Psoas muscle (tissue), 8 donors: Measurements from ENCODE around the gene BRD3OS. TPM values are rescaled to one million over a fixed set of nuclear protein-coding genes. Genes with fewer than 3 reads are reported as not detected.

ENCODE experiments used
- ATAC-seq, 4 donors: fragments of 200-7000 bp; cut with Tn5 transposase; one replicate each; pipeline ENCODE4 v1.9.1; 2020; ENCODE audit warnings: moderate library complexity in 3 of 4, mild to moderate bottlenecking in 2 of 4
- DNase-seq, 2 donors: peaks; one replicate each; pipeline ENCODE4 v3.0.0-alpha.2; 2020
- H3K27ac ChIP-seq: fragments of 200-600 bp; one replicate; pipeline ENCODE4 v1.8.0; 2022
- H3K27me3 ChIP-seq, 3 donors: fragments of 200-600 bp in 1 of 3; one replicate each; pipeline versions ENCODE4 v1.6.1 to v1.8.0; 2013 to 2022; ENCODE audit warnings: low read length in 2 of 3, mild to moderate bottlenecking in 2 of 3, moderate library complexity in 1 of 3; ENCODE audit not compliant: insufficient read depth in 3 of 3
- H3K36me3 ChIP-seq, 2 donors: fragments of 200-600 bp in 1 of 2; one replicate each; pipeline versions ENCODE4 v1.6.1 to v1.8.0; 2013 to 2022; ENCODE audit warnings: low read depth in 1 of 2, mild to moderate bottlenecking in 1 of 2, moderate library complexity in 1 of 2; ENCODE audit not compliant: insufficient read depth in 1 of 2
- H3K4me1 ChIP-seq: fragments of 200-600 bp; one replicate; pipeline ENCODE4 v1.8.0; 2022
- H3K4me3 ChIP-seq: fragments of 200-600 bp; one replicate; pipeline ENCODE4 v1.8.0; 2022; ENCODE audit warnings: mild to moderate bottlenecking
- H3K9me3 ChIP-seq: fragments of 200-600 bp; one replicate; pipeline ENCODE4 v1.8.0; 2022
- WGBS, 3 donors: extraction: QIAGEN DNeasy Blood & Tissue Kit; methylation state at CpG; one replicate each; pipeline versions ENCODE4 v1.1.6 to v1.1.7; 2013; 5-methylcytosine and 5-hydroxymethylcytosine counted together
- intact Hi-C, 2 donors: fragments of 100-400 bp; cut with DNase I; formaldehyde crosslinking; loops; one replicate each; pipeline versions ENCODE4 v1.11.0 to v1.14.2; 2022
- polyA plus RNA-seq, 3 donors: library from polyadenylated mRNA; stranded (reverse); fragments of 200-250 nt; gene quantifications; one replicate each; pipeline ENCODE4 v1.2.3, GENCODE V29; 2013
- total RNA-seq, 4 donors: library from RNA; stranded (reverse); fragmentation: NEBNext Ultra II Directional in 2 of 4; extraction: Animal tissue kit (Norgen Biotek cat#: 25700) in 2 of 4; gene quantifications; one replicate each; pipeline versions ENCODE4 v1.2.1 to v1.2.4, GENCODE V29; 2021 to 2023
- TF ChIP-seq, protein P1 (sequence below): fragments of 200-600 bp; IDR thresholded peaks from one replicate; pipeline ENCODE4 v1.8.0; 2022; ENCODE audit warnings: antibody characterized with exemption
- donor health status: healthy with polysubstance abuse.
- donor health status: DM: no; HTN: no; CAD: no; lungs with moderate emphysema.
- donor health status: Bipolar disorder and iron deficiency.
- donor health status: healthy.
- donor health status: DM: yes; HTN: yes; CAD: no.
- donor health status: DM: no; HTN: no; CAD: no.
- donor health status: DM: no; HTN: no; CAD: no.
- donor health status: DM: yes; HTN: yes; CAD: no.

The BRD3OS gene
- total and polyA plus RNA-seq, 7 donors, result 1.2 to 8.7 (median 4.1) TPM

DNA sequence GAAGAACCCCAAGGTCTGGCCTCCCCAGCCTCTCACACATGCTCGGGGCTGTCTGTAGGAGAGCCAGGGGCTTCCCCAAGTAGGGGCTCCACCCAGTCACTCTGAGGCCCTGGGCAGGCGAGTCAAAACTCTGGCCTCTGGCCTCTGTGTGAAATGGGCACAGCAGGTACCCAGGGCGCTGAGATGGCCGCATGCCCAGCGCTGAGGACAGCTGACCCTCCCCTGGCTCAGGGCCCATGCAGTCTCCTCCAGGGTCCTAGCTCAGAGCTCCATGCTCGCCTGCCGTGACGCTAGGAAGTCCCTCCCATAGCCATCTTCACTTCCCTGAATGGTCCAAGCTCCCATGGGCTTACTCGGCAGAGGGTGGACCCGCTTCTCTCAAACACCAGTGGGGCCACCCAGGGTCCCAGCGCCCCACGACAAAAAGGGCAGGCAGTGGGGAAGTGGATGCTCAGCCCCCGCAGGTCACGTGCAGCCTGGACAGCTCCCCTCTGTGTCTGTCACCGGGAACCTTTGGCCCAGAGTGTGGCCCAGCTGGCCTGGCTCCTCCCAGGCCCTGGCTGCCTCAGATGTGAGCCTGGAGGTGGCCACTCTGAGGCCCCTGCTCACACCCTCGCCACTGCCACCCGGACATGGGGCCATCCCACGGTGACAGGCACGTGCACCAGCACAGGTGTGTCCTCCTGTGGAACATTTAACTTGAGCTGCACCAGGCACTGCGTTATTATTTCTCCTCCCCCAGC lies 21.0 kb upstream of the BRD3OS start:
- TF ChIP-seq, protein P1, sequence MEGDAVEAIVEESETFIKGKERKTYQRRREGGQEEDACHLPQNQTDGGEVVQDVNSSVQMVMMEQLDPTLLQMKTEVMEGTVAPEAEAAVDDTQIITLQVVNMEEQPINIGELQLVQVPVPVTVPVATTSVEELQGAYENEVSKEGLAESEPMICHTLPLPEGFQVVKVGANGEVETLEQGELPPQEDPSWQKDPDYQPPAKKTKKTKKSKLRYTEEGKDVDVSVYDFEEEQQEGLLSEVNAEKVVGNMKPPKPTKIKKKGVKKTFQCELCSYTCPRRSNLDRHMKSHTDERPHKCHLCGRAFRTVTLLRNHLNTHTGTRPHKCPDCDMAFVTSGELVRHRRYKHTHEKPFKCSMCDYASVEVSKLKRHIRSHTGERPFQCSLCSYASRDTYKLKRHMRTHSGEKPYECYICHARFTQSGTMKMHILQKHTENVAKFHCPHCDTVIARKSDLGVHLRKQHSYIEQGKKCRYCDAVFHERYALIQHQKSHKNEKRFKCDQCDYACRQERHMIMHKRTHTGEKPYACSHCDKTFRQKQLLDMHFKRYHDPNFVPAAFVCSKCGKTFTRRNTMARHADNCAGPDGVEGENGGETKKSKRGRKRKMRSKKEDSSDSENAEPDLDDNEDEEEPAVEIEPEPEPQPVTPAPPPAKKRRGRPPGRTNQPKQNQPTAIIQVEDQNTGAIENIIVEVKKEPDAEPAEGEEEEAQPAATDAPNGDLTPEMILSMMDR, result no peak

DNA sequence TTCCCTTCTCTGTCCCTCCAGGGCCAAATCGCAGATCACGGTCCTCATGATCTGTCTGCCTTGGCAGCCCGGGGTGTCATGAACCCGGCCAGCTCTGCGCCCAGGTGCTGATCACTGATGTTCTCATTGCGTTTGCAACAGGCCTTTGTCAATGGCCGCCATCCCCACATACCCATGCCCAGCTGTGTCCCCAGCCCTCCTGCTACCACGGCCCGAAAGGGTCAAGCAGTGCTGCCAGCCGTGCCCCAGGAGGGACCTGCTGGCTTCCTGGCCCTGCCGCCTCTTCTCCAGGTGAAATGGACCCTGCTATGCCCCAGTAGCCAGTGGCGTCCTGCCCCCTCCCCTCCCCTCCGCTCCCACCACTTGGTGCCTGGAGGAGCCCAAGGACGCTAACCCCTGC lies 20.4 kb upstream of the BRD3OS start:
- TF ChIP-seq, protein P1, result no peak
- 43 to 62% (median 48%) methylated on average over 14 of the region's 14 CpGs for WGBS, 3 donors
- Histone ChIP-seq H3K27ac (no peak overlapping the region), H3K27me3 (peaks cover 0 to 26% (median 0%) of the 10 kb centered on the region in 3 donors), H3K9me3 (no peaks in the 10 kb centered on the region), H3K4me1 (no peaks in the 10 kb centered on the region), H3K36me3 (no peaks in the 10 kb centered on the region), H3K4me3 (no peak overlapping the region)
- no peak for DNase-seq
- no peak for ATAC-seq
- intact Hi-C loops, result no loop called here

More for the DNA sequence above, 21.0 kb upstream of the BRD3OS start:
- H3K4me1 ChIP-seq, result no peaks in the 10 kb centered on the region
- no peak overlapping the region for H3K27ac ChIP-seq
- WGBS, 3 donors, result 22 to 32% (median 23%) methylated on average over 19 to 20 of the region's 20 CpGs
- no peaks in the 10 kb centered on the region for H3K36me3 ChIP-seq
- no peak for ATAC-seq
- no peak overlapping the region for H3K4me3 ChIP-seq
- no peaks in the 10 kb centered on the region for H3K9me3 ChIP-seq
- intact Hi-C loops, result no loop called here
- H3K27me3 ChIP-seq, result peaks cover 0 to 23% (median 0%) of the 10 kb centered on the region in 3 donors
- DNase-seq, result no peak

DNA sequence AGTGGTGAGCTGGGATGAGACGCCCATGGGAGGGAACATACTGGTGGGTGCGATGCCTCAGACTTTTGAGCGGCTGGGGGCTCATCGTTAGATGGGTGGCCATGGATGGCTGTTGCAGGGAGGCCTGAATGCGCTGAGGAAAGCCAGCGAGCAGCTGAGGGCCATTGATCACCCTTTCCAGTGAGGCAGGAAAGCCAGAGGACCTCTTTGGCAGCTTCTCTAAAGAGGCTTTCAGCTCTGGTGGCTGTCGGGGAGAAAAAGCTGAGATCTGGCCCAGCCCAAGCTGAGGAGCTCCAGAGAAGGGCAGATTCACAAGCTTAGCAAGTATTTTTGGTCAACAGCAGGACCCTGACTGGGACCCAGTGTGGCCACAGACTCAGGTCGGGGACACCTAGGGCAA lies 19.9 kb upstream of the BRD3OS start:
- H3K4me3 ChIP-seq, result no peak overlapping the region
- H3K36me3 ChIP-seq, result no peaks in the 10 kb centered on the region
- no peaks in the 10 kb centered on the region for H3K9me3 ChIP-seq
- intact Hi-C loops, result no loop called here
- TF ChIP-seq, protein P1, result no peak
- no peaks in the 10 kb centered on the region for H3K4me1 ChIP-seq
- H3K27me3 ChIP-seq, result peaks cover 0 to 31% (median 0%) of the 10 kb centered on the region in 3 donors
- DNase-seq, result no peak
- WGBS, 3 donors, result 67 to 79% (median 72%) methylated on average over 8 of the region's 8 CpGs
- H3K27ac ChIP-seq, result no peak overlapping the region
- ATAC-seq, result no peak

DNA sequence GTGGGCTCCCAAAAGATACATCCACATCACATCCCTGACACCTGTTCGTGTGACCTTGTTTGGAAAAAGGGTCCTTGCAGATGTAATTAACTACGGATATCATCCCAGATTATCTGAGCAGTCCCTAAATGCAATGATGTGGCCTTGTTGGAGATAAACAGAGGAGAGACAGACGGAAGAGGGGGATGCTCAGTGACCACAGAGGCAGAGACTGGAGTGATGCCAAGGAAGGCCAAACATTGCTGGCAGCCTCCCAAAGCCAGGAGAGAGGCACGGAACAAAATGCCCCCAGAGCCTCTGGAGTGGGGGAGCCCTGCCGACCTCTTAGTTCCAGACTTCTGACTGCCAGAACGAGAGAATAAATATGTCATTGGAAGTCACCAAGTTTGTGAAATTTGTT lies 18.1 kb upstream of the BRD3OS start:
- 42 to 55% (median 48%) methylated on average over 6 of the region's 6 CpGs for WGBS, 3 donors
- H3K4me3 ChIP-seq, result no peak overlapping the region
- intact Hi-C loops, result no loop called here
- H3K27me3 ChIP-seq, result peaks cover 0 to 31% (median 0%) of the 10 kb centered on the region in 3 donors
- no peak for ATAC-seq
- no peaks in the 10 kb centered on the region for H3K9me3 ChIP-seq
- H3K36me3 ChIP-seq, result no peaks in the 10 kb centered on the region
- H3K27ac ChIP-seq, result no peak overlapping the region
- no peaks in the 10 kb centered on the region for H3K4me1 ChIP-seq
- no peak for DNase-seq
- TF ChIP-seq, protein P1, result no peak
